Suprapubic skin (tissue), 3 donors: ENCODE data around the gene GPX7.

Source experiments
- CTCF ChIP-seq, 2 donors: fragments of 200-600 bp in 1 of 2; fragments of 450-650 bp in 1 of 2; sonication (generic) in 1 of 2; IDR thresholded peaks; one replicate each; pipeline ENCODE4 v1.5.1; 2016 to 2019; ENCODE audit warnings: antibody characterized with exemption in 2 of 2, mild to moderate bottlenecking in 1 of 2, moderate library complexity in 1 of 2
- EP300 ChIP-seq: sonication (generic); formaldehyde crosslinking; IDR thresholded peaks from one replicate; pipeline ENCODE4 v1.6.1; 2017; ENCODE audit warnings: antibody characterized with exemption
- POLR2A ChIP-seq, 2 donors: fragments of 450-650 bp; IDR thresholded peaks; one replicate each; pipeline ENCODE4 v1.6.1; 2017; ENCODE audit warnings: antibody characterized with exemption in 2 of 2, mild to moderate bottlenecking in 2 of 2, moderate library complexity in 2 of 2

- no peak for TF ChIP-seq POLR2A (IDR thresholded peaks at IDR 0.05)
- TF ChIP-seq CTCF (IDR thresholded peaks at IDR 0.05): no peak
- no peak for TF ChIP-seq EP300
Observed at GRCh38 chr1:52556641-52557360, 45.4 kb upstream of the GPX7 start.
